HCT116 (cell line): ENCODE data around the gene FAM20B. TPM values are rescaled to one million over a fixed set of nuclear protein-coding genes. Genes with fewer than 3 reads are reported as not detected.
A peak's percentile ranks its signal among the peaks of the same experiment; 100 is the strongest.

Experiments
- ATAC-seq: fragments of 200-7000 bp; cut with Tn5 transposase; 2 replicates; pipeline ENCODE4 v1.9.1; 2020; ENCODE audit warnings: mild to moderate bottlenecking, moderate library complexity
- BruUV-seq: library from RNA; stranded (reverse); fragments of 400-500 nt; replicated peaks from 2 replicates; lab custom pipeline; 2021; lab: Mats Ljungman, UMichigan
- CTCF ChIA-PET: fragments of 300-600 bp; sonication (Branson Sonifier 250); formaldehyde crosslinking; loops from one replicate; lab custom pipeline; 2021; ENCODE audit warnings: antibody characterized with exemption; lab: Charles Lee
- POLR2A ChIA-PET: fragments of 300-600, 350-600 bp; sonication (Branson Sonifier 250); formaldehyde crosslinking; loops from one replicate; lab custom pipeline; 2021; ENCODE audit warnings: antibody characterized with exemption; lab: Charles Lee
- RAD21 ChIA-PET, 2 experiments: fragments of 300-600 bp; sonication (Branson Sonifier 250); formaldehyde crosslinking; loops; one replicate each; lab custom pipeline; 2023; ENCODE audit warnings: low total read pairs in 2 of 2; ENCODE audit not compliant: uncharacterized antibody in 2 of 2, unreplicated experiment in 2 of 2, low non-redundant PET in 1 of 2; lab: Charles Lee
- DNase-seq: peaks from one replicate; pipeline ENCODE4 v3.0.0-alpha.2; 2010; ENCODE audit warnings: low read depth, low spot score
- H2AFZ ChIP-seq: fragments of 200-600 bp; shearing (Covaris generic), sonication (generic); 2 replicates; pipeline ENCODE4 v1.6.1; 2017; ENCODE audit warnings: low read depth, mixed run types, mixed read lengths, antibody characterized with exemption, low read length; ENCODE audit not compliant: poor library complexity, severe bottlenecking
- H3K27ac ChIP-seq: 2 replicates; pipeline ENCODE4 v1.5.1; 2012; ENCODE audit warnings: low read depth, low read length
- H3K27me3 ChIP-seq: fragments of 200-600 bp; sonication (generic); 2 replicates; pipeline ENCODE4 v1.6.1; 2016; ENCODE audit warnings: mixed run types, low read length, mixed read lengths; ENCODE audit not compliant: insufficient read depth
- H3K36me3 ChIP-seq, 2 experiments: fragments of 200-500 bp in 1 of 2; fragments of 200-600 bp in 1 of 2; sonication (Bioruptor generic) in 1 of 2; sonication (generic) in 1 of 2; 2 replicates each; pipeline versions ENCODE4 v1.5.1 to v1.6.1; 2014 to 2016; ENCODE audit warnings: low read length in 2 of 2, inconsistent platforms in 1 of 2, mixed read lengths in 1 of 2, mixed run types in 1 of 2; ENCODE audit not compliant: insufficient read depth in 2 of 2, control insufficient read depth in 1 of 2
- H3K4me1 ChIP-seq, 2 experiments: fragments of 200-600 bp in 1 of 2; sonication (generic) in 1 of 2; 2 replicates each; pipeline versions ENCODE4 v1.5.1 to v1.6.1; 2012 to 2017; ENCODE audit warnings: low read length in 2 of 2, inconsistent platforms in 1 of 2, mild to moderate bottlenecking in 1 of 2, mixed read lengths in 1 of 2, mixed run types in 1 of 2, moderate library complexity in 1 of 2; ENCODE audit not compliant: insufficient read depth in 2 of 2, control insufficient read depth in 1 of 2
- H3K4me2 ChIP-seq: fragments of 200-600 bp; sonication (generic); 2 replicates; pipeline ENCODE4 v1.6.1; 2017; ENCODE audit warnings: mixed run types, low read length, mixed read lengths
- H3K4me3 ChIP-seq, 2 experiments: fragments of 200-600 bp in 1 of 2; sonication (generic) in 1 of 2; replicated peaks in 1 of 2; 2 replicates each; pipeline ENCODE4 v1.5.1; 2011 to 2016; ENCODE audit warnings: low read length in 2 of 2, control low read depth in 1 of 2, low read depth in 1 of 2, mild to moderate bottlenecking in 1 of 2, mixed read lengths in 1 of 2, mixed run types in 1 of 2
- H3K79me2 ChIP-seq: fragments of 200-600 bp; sonication (generic); 2 replicates; pipeline ENCODE4 v1.6.1; 2017; ENCODE audit warnings: mild to moderate bottlenecking, mixed run types, low read length, moderate library complexity, mixed read lengths; ENCODE audit not compliant: insufficient read depth
- H3K9ac ChIP-seq: fragments of 200-600 bp; sonication (generic); 2 replicates; pipeline ENCODE4 v1.6.1; 2016; ENCODE audit warnings: low read length, mixed read lengths
- H3K9me2 ChIP-seq: fragments of 200-600 bp; sonication (generic), shearing (Covaris generic); 2 replicates; pipeline ENCODE4 v1.6.1; 2017; ENCODE audit warnings: mixed run types, mild to moderate bottlenecking, moderate library complexity; ENCODE audit not compliant: insufficient read depth
- H3K9me3 ChIP-seq, 2 experiments: fragments of 200-500 bp in 1 of 2; fragments of 200-600 bp in 1 of 2; sonication (Bioruptor generic) in 1 of 2; sonication (generic) in 1 of 2; 2 replicates each; pipeline ENCODE4 v1.6.1; 2014 to 2017; ENCODE audit warnings: low read length in 2 of 2, mixed read lengths in 2 of 2, inconsistent platforms in 1 of 2, low read depth in 1 of 2, mild to moderate bottlenecking in 1 of 2, mixed run types in 1 of 2, moderate library complexity in 1 of 2; ENCODE audit not compliant: control insufficient read depth in 1 of 2, insufficient read depth in 1 of 2
- H4K20me1 ChIP-seq: fragments of 200-600 bp; sonication (generic), shearing (Covaris generic); 2 replicates; pipeline ENCODE4 v1.6.1; 2017; ENCODE audit warnings: mixed run types, mild to moderate bottlenecking, moderate library complexity; ENCODE audit not compliant: insufficient read depth
- CBX3 ChIP-seq: IDR thresholded peaks from 2 replicates; pipeline ENCODE4 v1.6.1; 2012; ENCODE audit warnings: low read depth
- CEBPB ChIP-seq: IDR thresholded peaks from 2 replicates; pipeline ENCODE4 v1.6.1; 2012; ENCODE audit warnings: low read depth
- EGR1 ChIP-seq: IDR thresholded peaks from 2 replicates; pipeline ENCODE4 v1.6.1; 2012; ENCODE audit warnings: low read depth
- EZH2 ChIP-seq: fragments of 200-600 bp; sonication (generic); IDR thresholded peaks from 2 replicates; pipeline ENCODE4 v1.6.1; 2017; ENCODE audit warnings: antibody characterized with exemption, mixed run types
- JUND ChIP-seq: IDR thresholded peaks from 2 replicates; pipeline ENCODE4 v1.6.1; 2012
- POLR2A ChIP-seq: IDR thresholded peaks from 2 replicates; pipeline ENCODE4 v1.7.0; 2011; ENCODE audit warnings: borderline replicate concordance; ENCODE audit not compliant: insufficient read depth, insufficient read length; ENCODE audit errors: extremely low read depth
- POLR2AphosphoS5 ChIP-seq: IDR thresholded peaks from 2 replicates; pipeline ENCODE4 v1.6.1; 2011; ENCODE audit warnings: mild to moderate bottlenecking, low read depth, low read length, moderate library complexity
- SRF ChIP-seq: IDR thresholded peaks from 2 replicates; pipeline ENCODE4 v1.6.1; 2012; ENCODE audit warnings: low read depth
- TCF7L2 ChIP-seq: IDR thresholded peaks from 2 replicates; pipeline ENCODE4 v1.7.0; 2011; ENCODE audit warnings: borderline replicate concordance, inconsistent platforms; ENCODE audit not compliant: insufficient read depth, insufficient read length; ENCODE audit errors: extremely low read depth
- YY1 ChIP-seq: IDR thresholded peaks from 2 replicates; pipeline ENCODE4 v1.6.1; 2011; ENCODE audit warnings: low read length, low read depth, moderate library complexity, mild to moderate bottlenecking; ENCODE audit not compliant: insufficient replicate concordance; ENCODE audit errors: extremely low read depth
- ZFX ChIP-seq: fragments of 450-650 bp; IDR thresholded peaks from 2 replicates; pipeline ENCODE4 v1.6.1; 2017
- ZNF274 ChIP-seq: fragments of 200-500 bp; sonication (Bioruptor generic); IDR thresholded peaks from 2 replicates; pipeline ENCODE4 v1.6.1; 2014; ENCODE audit warnings: mild to moderate bottlenecking, low read depth, low read length, inconsistent platforms
- intact Hi-C: fragments of 100-400 bp; cut with micrococcal nuclease; formaldehyde crosslinking; loops from 2 replicates; pipeline ENCODE4 v1.10.0; 2022
- total RNA-seq: library from RNA; stranded (reverse); gene quantifications from one replicate; pipeline ENCODE4 v1.2.1, GENCODE V29; 2021; ENCODE audit not compliant: unreplicated experiment
- TF ChIP-seq, protein P1 (sequence below): IDR thresholded peaks from 2 replicates; pipeline ENCODE4 v1.6.1; 2012
- TF ChIP-seq, protein P2 (sequence below): IDR thresholded peaks from 2 replicates; pipeline ENCODE4 v1.6.1; 2012

FAM20B gene
- total RNA-seq, 1 experiment from 2014 or later = 36.7 TPM

DNA sequence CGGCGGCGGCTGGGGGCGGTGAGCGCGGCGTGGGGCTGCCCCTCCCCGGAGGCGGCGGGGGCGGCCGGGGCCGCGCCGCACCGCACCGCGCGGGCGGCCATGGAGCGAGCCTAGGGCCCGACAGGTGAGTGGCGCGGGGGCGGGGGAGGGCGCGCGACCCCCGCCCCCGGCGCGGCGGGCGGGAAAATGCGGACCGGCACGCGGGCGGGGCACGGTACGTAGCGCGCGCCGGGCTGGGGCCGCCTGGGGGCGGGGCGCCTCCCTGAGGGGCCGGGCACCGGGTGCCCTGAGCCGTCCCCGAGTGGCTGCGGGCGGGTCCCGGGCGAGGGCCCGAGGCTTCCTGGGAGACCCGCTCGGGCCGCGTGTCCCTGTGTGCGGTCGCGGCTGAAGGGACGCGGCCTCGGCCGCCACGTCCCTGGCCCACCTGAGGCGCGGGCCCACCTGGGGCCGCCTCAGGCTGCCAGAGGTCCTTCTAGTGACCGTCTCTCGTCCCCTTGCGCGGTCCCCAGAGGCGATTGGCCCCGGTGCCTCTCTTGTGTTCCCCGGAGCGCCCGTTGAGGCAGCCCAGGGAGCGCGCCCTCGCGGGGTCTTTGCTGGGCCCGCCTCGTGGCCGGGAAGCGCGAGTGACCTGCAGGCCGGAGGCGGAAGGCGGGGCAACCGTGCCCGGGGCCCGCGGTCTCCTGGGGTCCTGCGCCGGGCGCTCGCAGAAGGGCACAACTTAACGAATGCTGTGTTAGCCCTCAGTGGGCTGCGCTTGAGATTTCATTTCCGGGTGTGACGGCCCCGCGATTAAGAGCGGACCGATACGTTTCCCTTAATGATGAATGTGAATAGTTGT is 500 bp downstream of the FAM20B start:
- POLR2A ChIA-PET = interaction anchor here (1.0 kb wide), 1 partner anchor 9 kb away, joined by 3 read pairs; no protein-coding TSS in a partner anchor
- Histone ChIP-seq H3K27ac (peak overlapping the region; percentile 98), H2AFZ (no peak overlapping the region), H3K9me2 (no peaks in the 10 kb centered on the region), H3K27me3 (no peaks in the 10 kb centered on the region), H3K79me2 (peaks cover 49% of the 10 kb centered on the region), H3K36me3 (no peaks in the 10 kb centered on the region), H3K4me3 (peak overlapping the region; percentile 64 to 75), H4K20me1 (no peaks in the 10 kb centered on the region), H3K9me3 (no peaks in the 10 kb centered on the region), H3K4me1 (peaks cover 0 to 14% of the 10 kb centered on the region in 2 experiments; a peak in 3 of 4 replicates), H3K9ac (peak overlapping the region; percentile 94), H3K4me2 (peak overlapping the region; percentile 87)
- BruUV-seq = no TSS peak
- intact Hi-C loops = no loop called here
- ATAC-seq (peak; percentile 90), DNase-seq (peak; percentile 39)
- CTCF ChIA-PET = no interaction called here
- RAD21 ChIA-PET = no interaction called here
- no peak for TF ChIP-seq SRF
- TF ChIP-seq ZNF274 = no peak
- TF ChIP-seq CBX3 = 0 out of 2 replicates have a peak, but pooled peaks have one; percentile 27
- TF ChIP-seq EZH2 = no peak
- peak; percentile 73 for TF ChIP-seq POLR2A
- TF ChIP-seq EGR1 = no peak
- peak; percentile 79 for TF ChIP-seq POLR2AphosphoS5
- peak; percentile 97 for TF ChIP-seq ZFX
- no peak for TF ChIP-seq YY1
- TF ChIP-seq, protein P1, sequence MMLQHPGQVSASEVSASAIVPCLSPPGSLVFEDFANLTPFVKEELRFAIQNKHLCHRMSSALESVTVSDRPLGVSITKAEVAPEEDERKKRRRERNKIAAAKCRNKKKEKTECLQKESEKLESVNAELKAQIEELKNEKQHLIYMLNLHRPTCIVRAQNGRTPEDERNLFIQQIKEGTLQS = no peak
- TF ChIP-seq, protein P2, sequence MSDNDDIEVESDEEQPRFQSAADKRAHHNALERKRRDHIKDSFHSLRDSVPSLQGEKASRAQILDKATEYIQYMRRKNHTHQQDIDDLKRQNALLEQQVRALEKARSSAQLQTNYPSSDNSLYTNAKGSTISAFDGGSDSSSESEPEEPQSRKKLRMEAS = peak; percentile 90
- no peak for TF ChIP-seq JUND
- TF ChIP-seq TCF7L2 = peak; percentile 3
- TF ChIP-seq CEBPB = no peak
- TF ChIP-seq, all 23 proteins: peak for 6
